Hepatocyte (in vitro differentiated cells): ENCODE measurements around the gene RABGAP1L. TPM values are rescaled to one million over a fixed set of nuclear protein-coding genes. Genes with fewer than 3 reads are reported as not detected.

ENCODE experiments used
- DNase-seq: peaks from one replicate; pipeline ENCODE4 v3.0.0-alpha.2; 2016; ENCODE audit warnings: low spot score
- H2AFZ ChIP-seq: fragments of 200-600 bp; sonication (generic); 2 replicates; pipeline ENCODE4 v1.6.0; 2016; ENCODE audit warnings: antibody characterized with exemption, mild to moderate bottlenecking
- H3K27ac ChIP-seq: fragments of 200-600 bp; sonication (generic); 2 replicates; pipeline ENCODE4 v1.5.1; 2016; ENCODE audit warnings: mild to moderate bottlenecking
- H3K27me3 ChIP-seq: fragments of 200-600 bp; sonication (generic); 2 replicates; pipeline ENCODE4 v1.6.1; 2016
- H3K36me3 ChIP-seq: fragments of 200-600 bp; sonication (generic); replicated peaks from 2 replicates; pipeline ENCODE4 v1.5.1; 2016; ENCODE audit warnings: low read depth; ENCODE audit not compliant: insufficient read depth
- H3K4me1 ChIP-seq: fragments of 200-600 bp; sonication (generic); 2 replicates; pipeline ENCODE4 v1.5.1; 2016; ENCODE audit warnings: mild to moderate bottlenecking, moderate library complexity; ENCODE audit not compliant: insufficient read depth
- H3K4me2 ChIP-seq: fragments of 200-600 bp; sonication (generic); 2 replicates; pipeline ENCODE4 v1.6.0; 2016
- H3K4me3 ChIP-seq: fragments of 200-600 bp; sonication (generic); 2 replicates; pipeline ENCODE4 v1.5.1; 2016; ENCODE audit warnings: mild to moderate bottlenecking
- H3K79me2 ChIP-seq: fragments of 200-600 bp; sonication (generic); 2 replicates; pipeline ENCODE4 v1.6.0; 2017; ENCODE audit warnings: mild to moderate bottlenecking
- H3K9me2 ChIP-seq: fragments of 200-600 bp; sonication (generic); replicated peaks from 2 replicates; pipeline ENCODE4 v1.6.0; 2017; ENCODE audit warnings: mild to moderate bottlenecking; ENCODE audit not compliant: insufficient read depth
- H3K9me3 ChIP-seq: fragments of 200-600 bp; sonication (generic); 2 replicates; pipeline ENCODE4 v1.5.1; 2016; ENCODE audit warnings: low read depth, mild to moderate bottlenecking
- H4K20me1 ChIP-seq: fragments of 200-600 bp; sonication (generic); 2 replicates; pipeline ENCODE4 v1.6.0; 2016; ENCODE audit warnings: mild to moderate bottlenecking; ENCODE audit not compliant: insufficient read depth, poor library complexity, severe bottlenecking
- CTCF ChIP-seq: fragments of 200-600 bp; sonication (generic); IDR thresholded peaks from 2 replicates; pipeline ENCODE4 v1.5.1; 2016; ENCODE audit warnings: antibody characterized with exemption, mild to moderate bottlenecking; ENCODE audit not compliant: poor library complexity
- EZH2 ChIP-seq: fragments of 200-600 bp; sonication (generic); IDR thresholded peaks from 2 replicates; pipeline ENCODE4 v1.6.1; 2016; ENCODE audit warnings: antibody characterized with exemption, mild to moderate bottlenecking, borderline replicate concordance
- EZH2phosphoT487 ChIP-seq: fragments of 200-600 bp; sonication (generic); IDR thresholded peaks from one replicate; pipeline ENCODE4 v1.6.1; 2018; ENCODE audit warnings: antibody characterized with exemption, mild to moderate bottlenecking, low read depth, moderate library complexity; ENCODE audit not compliant: unreplicated experiment, severe bottlenecking
- WGBS: methylation state at CpG from one replicate; pipeline ENCODE4 v1.1.6; 2016; ENCODE audit warnings: low lambda C conversion rate; ENCODE audit errors: missing lambda C conversion rate; 5-methylcytosine and 5-hydroxymethylcytosine counted together
- polyA plus RNA-seq: library from polyadenylated mRNA; unstranded; fragments of >200 nt; fragmentation: Nextera tagmentation; extraction: Ambion mirVana; gene quantifications from 2 replicates; pipeline ENCODE4 v1.2.1, GENCODE V29; 2016
- total RNA-seq: library from RNA; depleted of rRNA; stranded (reverse); fragments of >200 nt; gene quantifications from 2 replicates; pipeline ENCODE4 v1.2.3, GENCODE V29; 2014

RABGAP1L gene
- total and polyA plus RNA-seq, 2 experiments from 2014 or later, result 15.0 to 41.8 TPM

GRCh38 chr1:174777262-174777661 lies 617.9 kb downstream of the RABGAP1L start:
- no peak overlapping the region for H3K27ac ChIP-seq
- no peak for TF ChIP-seq EZH2phosphoT487
- TF ChIP-seq EZH2, result no peak
- TF ChIP-seq CTCF, result no peak
- no peak overlapping the region for H3K4me3 ChIP-seq
- H3K9me2 ChIP-seq, result no peaks in the 10 kb centered on the region
- no peaks in the 10 kb centered on the region for H3K27me3 ChIP-seq
- no peaks in the 10 kb centered on the region for H3K4me1 ChIP-seq
- H3K36me3 ChIP-seq, result no peaks in the 10 kb centered on the region
- H3K79me2 ChIP-seq, result no peaks in the 10 kb centered on the region
- no peaks in the 10 kb centered on the region for H4K20me1 ChIP-seq
- no peak overlapping the region for H3K4me2 ChIP-seq
- 92% methylated on average over 2 of the region's 2 CpGs for whole genome bisulfite sequencing
- H3K9me3 ChIP-seq, result no peaks in the 10 kb centered on the region
- no peak for DNase-seq
- H2AFZ ChIP-seq, result no peak overlapping the region

- no peak for TF ChIP-seq CTCF
- no peak for TF ChIP-seq EZH2
- no peak for TF ChIP-seq EZH2phosphoT487
- DNase-seq, result no peak
- no peaks in the 10 kb centered on the region for H3K9me3 ChIP-seq
- no peaks in the 10 kb centered on the region for H3K79me2 ChIP-seq
- no peak overlapping the region for H2AFZ ChIP-seq
- H3K27me3 ChIP-seq, result no peaks in the 10 kb centered on the region
- H4K20me1 ChIP-seq, result no peaks in the 10 kb centered on the region
- H3K4me1 ChIP-seq, result no peaks in the 10 kb centered on the region
- H3K9me2 ChIP-seq, result no peaks in the 10 kb centered on the region
- H3K36me3 ChIP-seq, result no peaks in the 10 kb centered on the region
- no peak overlapping the region for H3K4me3 ChIP-seq
- no peak overlapping the region for H3K27ac ChIP-seq
- 93% methylated on average over 6 of the region's 6 CpGs for WGBS
- H3K4me2 ChIP-seq, result no peak overlapping the region
Measured at GRCh38 chr1:174785510-174785909, 626.2 kb downstream of the RABGAP1L start.

GRCh38 chr1:174786358-174786757 lies 627.0 kb downstream of the RABGAP1L start:
- H3K4me2 ChIP-seq, result no peak overlapping the region

More at GRCh38 chr1:174786358-174786757, 627.0 kb downstream of the RABGAP1L start:
- Histone ChIP-seq H3K4me1 (no peaks in the 10 kb centered on the region), H4K20me1 (no peaks in the 10 kb centered on the region), H2AFZ (no peak overlapping the region), H3K79me2 (no peaks in the 10 kb centered on the region), H3K9me2 (no peaks in the 10 kb centered on the region), H3K27ac (no peak overlapping the region), H3K36me3 (no peaks in the 10 kb centered on the region), H3K4me3 (no peak overlapping the region), H3K27me3 (no peaks in the 10 kb centered on the region), H3K9me3 (no peaks in the 10 kb centered on the region)
- TF ChIP-seq CTCF (no peak), EZH2 (no peak), EZH2phosphoT487 (no peak)
- no peak for DNase-seq
- 58% methylated on average over 2 of the region's 2 CpGs for WGBS
